HG03108 (cell line): ENCODE measurements around the gene LASP1.

ENCODE experiments used
- ATAC-seq: cut with Tn5 transposase; IDR thresholded peaks from one replicate; pipeline ENCODE4 v1.9.1; 2021; ENCODE audit warnings: moderate library complexity; ENCODE audit not compliant: unreplicated experiment

Gene LASP1

GRCh38 chr17:38885728-38886642 is 16.1 kb downstream of the LASP1 start:
- no peak for ATAC-seq

- no peak for ATAC-seq
These were observed 16.8 kb downstream of the LASP1 start for GRCh38 chr17:38886643-38887010.

- no peak for ATAC-seq
These were observed 19.0 kb downstream of the LASP1 start for GRCh38 chr17:38888842-38889241.

- no peak for ATAC-seq
These were observed 20.0 kb downstream of the LASP1 start for GRCh38 chr17:38889745-38890409.

- no peak for ATAC-seq
These were observed 20.5 kb downstream of the LASP1 start for GRCh38 chr17:38890410-38890746.

- no peak for ATAC-seq
These were observed 21.6 kb downstream of the LASP1 start for GRCh38 chr17:38891441-38891840.

GRCh38 chr17:38892083-38892482 is 22.2 kb downstream of the LASP1 start:
- no peak for ATAC-seq

- no peak for ATAC-seq
These were observed 22.8 kb downstream of the LASP1 start for GRCh38 chr17:38892620-38893019.

GRCh38 chr17:38893113-38893512 is 23.3 kb downstream of the LASP1 start:
- no peak for ATAC-seq

GRCh38 chr17:38893607-38894006 is 23.7 kb downstream of the LASP1 start:
- no peak for ATAC-seq

- no peak for ATAC-seq
These were observed 24.4 kb downstream of the LASP1 start for GRCh38 chr17:38894276-38894675.

- no peak for ATAC-seq
These were observed 26.6 kb downstream of the LASP1 start for GRCh38 chr17:38896346-38896954.

- no peak for ATAC-seq
These were observed 27.3 kb downstream of the LASP1 start for GRCh38 chr17:38897176-38897575.

- no peak for ATAC-seq
These were observed 27.9 kb downstream of the LASP1 start for GRCh38 chr17:38897671-38898290.

GRCh38 chr17:38898291-38898679 is 28.4 kb downstream of the LASP1 start:
- ATAC-seq = peak; percentile 13

- peak; percentile 85 for ATAC-seq
These were observed 29.0 kb downstream of the LASP1 start for GRCh38 chr17:38898812-38899348.

GRCh38 chr17:38899421-38899820 is 29.6 kb downstream of the LASP1 start:
- no peak for ATAC-seq

- no peak for ATAC-seq
These were observed 31.3 kb downstream of the LASP1 start for GRCh38 chr17:38900978-38901656.

GRCh38 chr17:38903404-38903803 is 33.5 kb downstream of the LASP1 start:
- ATAC-seq = no peak

- ATAC-seq = no peak
These were observed 35.0 kb downstream of the LASP1 start for GRCh38 chr17:38904892-38905291.

- no peak for ATAC-seq
These were observed 35.5 kb downstream of the LASP1 start for GRCh38 chr17:38905375-38905774.
